HG03135 (cell line): ENCODE measurements around the gene CMTM8.
"Not testable (repeated sequence)": the region's sequence is repeated elsewhere in the genome, so short reads cannot be mapped to it uniquely, and the experiment has no call there.

Experiments used
- ATAC-seq: cut with Tn5 transposase; IDR thresholded peaks from one replicate; pipeline ENCODE4 v1.9.1; 2021; ENCODE audit warnings: mild to moderate bottlenecking, moderate library complexity; ENCODE audit not compliant: unreplicated experiment

Gene CMTM8, protein sequence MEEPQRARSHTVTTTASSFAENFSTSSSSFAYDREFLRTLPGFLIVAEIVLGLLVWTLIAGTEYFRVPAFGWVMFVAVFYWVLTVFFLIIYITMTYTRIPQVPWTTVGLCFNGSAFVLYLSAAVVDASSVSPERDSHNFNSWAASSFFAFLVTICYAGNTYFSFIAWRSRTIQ

GRCh38 chr3:32238453-32239306 lies at the start of gene CMTM8:
TSS of gene CMTM8 (plus strand) at chr3:32238680. CDS start at chr3:32238973, 293 bp downstream.
- peak; percentile 51 for ATAC-seq

GRCh38 chr3:32189693-32190092 lies 48.8 kb upstream of the CMTM8 start:
- no peak for ATAC-seq

DNA sequence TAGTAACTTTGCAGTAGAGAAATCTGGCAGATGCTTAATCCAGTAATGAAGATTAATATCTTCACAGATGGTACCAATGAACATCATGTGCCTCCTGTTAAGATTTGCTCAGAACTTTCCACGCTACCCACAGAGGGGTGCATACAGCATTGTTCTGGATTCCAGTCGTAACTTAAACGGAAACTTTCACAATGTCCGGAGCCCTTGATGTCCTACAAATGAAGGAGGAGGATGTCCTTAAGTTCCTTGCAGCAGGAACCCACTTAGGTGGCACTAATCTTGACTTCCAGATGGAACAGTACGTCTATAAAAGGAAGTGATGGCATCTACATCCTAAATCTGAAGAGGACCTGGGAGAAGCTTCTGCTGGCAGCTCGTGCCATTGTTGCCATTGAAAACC lies 47.9 kb upstream of the CMTM8 start:
- not testable (repeated sequence) for ATAC-seq

GRCh38 chr3:32193101-32193500 lies 45.4 kb upstream of the CMTM8 start:
- no peak for ATAC-seq

GRCh38 chr3:32194653-32195052 lies 43.8 kb upstream of the CMTM8 start:
- ATAC-seq: no peak

- ATAC-seq: no peak
Observed at GRCh38 chr3:32195995-32196540, 42.4 kb upstream of the CMTM8 start.

GRCh38 chr3:32197991-32198390 lies 40.5 kb upstream of the CMTM8 start:
- ATAC-seq: no peak

DNA sequence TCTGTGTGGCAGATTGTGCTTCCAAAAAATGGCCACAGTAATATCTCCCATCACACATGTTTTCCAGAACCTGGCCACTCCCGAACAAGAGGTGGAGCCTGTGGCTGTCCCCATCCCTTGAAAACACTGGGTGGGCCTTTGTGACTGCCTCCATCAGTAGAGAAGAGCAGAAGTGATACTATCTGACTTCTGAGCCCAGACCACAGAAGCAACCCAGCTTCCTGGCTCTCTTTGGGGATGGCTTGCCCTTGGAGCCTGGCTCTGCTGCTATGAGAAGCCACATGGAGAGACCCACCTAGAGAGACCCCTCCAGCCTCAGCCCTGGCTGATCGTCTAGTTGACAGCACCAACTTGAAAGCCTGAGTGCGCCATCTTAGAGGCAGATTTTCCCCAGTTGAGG lies 39.8 kb upstream of the CMTM8 start:
- no peak for ATAC-seq

GRCh38 chr3:32200490-32200889 lies 38.0 kb upstream of the CMTM8 start:
- no peak for ATAC-seq

DNA sequence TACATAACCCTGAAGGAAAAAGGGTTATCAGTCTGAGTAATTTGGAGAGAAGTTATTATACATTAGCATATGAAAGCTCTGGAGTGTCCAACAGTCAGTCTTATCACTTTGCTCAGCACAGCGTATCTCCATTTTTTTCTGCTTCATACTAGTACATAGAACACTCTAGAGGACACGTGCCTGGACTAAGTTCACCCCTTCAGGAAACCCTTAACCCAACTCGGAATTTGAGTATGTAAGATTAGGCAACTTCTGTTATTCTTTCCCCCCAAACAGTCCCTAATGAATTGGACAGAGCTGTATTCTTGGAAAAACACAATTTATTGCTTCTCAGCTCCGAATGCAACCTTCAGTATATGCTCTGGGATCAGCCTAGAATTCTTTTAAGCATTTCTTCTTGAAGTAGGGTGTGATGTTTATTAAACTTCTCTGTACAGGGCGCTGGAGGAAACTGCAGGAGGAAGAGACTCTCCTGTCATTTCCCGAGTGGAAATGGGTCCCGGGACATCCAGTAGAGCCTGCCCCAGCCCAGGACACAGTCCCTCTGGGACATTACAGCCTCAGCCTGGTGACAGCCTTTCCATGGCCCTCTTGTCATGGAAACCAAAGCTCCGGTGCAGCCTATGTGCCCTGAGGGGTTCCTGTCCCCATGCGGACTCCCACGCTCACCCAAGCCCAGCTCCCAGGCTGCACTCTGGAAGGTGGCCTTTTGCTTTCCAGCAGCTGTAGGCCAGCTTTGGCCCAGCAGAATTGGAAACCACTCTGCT lies 37.3 kb upstream of the CMTM8 start:
- no peak for ATAC-seq

GRCh38 chr3:32202496-32202895 lies 36.0 kb upstream of the CMTM8 start:
- ATAC-seq: no peak

DNA sequence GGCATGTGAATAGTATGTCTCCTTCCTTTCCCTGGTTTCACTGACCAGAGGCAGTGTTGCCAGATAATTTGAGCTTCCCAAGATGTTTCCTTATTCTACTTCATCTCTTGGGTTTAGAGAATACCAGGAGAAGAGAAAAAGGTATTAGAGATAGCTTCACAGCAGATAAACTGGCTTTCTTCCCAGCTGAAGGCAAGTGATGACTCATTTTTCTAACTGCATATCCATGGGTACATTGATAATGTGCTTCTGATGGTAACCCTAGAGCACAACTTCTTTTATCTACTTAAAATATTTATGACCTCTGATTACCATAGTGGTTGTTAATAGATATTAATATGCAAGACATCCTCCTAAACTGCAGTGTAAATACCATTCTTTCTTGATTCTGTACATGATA lies 34.6 kb upstream of the CMTM8 start:
- no peak for ATAC-seq

DNA sequence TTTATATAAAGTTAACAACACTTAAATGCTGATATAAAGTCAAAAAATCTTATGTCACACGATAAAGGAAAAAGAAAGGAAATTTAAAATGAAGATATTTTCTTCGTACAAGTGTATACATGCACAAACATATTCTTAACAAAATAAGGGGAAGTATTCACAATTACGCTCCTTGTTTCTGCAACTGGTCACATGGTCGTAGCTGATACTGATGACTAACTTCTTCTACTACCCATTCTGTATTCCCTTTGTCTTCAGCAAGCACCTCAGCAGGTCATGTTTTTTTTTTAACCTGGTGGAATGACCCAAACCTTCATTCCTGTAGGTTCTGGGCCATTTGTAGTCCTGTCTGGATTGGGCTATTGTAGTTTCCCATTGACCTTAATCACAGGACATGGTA lies 30.0 kb upstream of the CMTM8 start:
- no peak for ATAC-seq

GRCh38 chr3:32215185-32215584 lies 23.3 kb upstream of the CMTM8 start:
- no peak for ATAC-seq

DNA sequence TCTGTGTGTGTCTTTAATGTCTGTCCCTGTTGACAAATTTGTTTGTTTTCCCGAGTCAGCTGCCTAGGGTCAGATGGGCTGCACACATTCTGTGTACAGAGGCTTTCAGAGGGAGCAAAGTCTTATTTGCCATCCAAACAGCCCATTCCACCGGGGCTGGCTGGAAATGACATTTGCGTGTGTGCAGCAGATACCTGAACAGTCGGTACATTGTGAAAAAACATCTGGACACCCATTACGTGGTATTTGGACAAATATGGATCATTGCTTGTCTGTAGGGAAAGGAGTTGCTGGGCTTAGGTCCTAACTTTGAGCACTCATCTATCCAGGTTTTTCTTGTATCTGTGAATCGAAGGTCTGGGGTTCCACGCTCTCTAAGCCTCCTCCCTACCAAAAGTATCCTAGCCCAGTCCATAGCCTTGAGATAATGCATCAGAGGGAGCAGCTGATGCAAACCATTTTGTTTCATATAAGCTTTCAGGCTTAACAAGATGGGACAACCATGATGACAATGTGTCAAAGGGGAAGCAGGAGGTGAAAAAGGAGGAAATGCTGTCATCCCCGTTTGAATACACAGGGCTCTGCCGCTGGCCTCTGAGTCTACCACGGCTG lies 22.2 kb upstream of the CMTM8 start:
- ATAC-seq: no peak

- ATAC-seq: no peak
Observed at GRCh38 chr3:32217339-32217738, 21.1 kb upstream of the CMTM8 start.

DNA sequence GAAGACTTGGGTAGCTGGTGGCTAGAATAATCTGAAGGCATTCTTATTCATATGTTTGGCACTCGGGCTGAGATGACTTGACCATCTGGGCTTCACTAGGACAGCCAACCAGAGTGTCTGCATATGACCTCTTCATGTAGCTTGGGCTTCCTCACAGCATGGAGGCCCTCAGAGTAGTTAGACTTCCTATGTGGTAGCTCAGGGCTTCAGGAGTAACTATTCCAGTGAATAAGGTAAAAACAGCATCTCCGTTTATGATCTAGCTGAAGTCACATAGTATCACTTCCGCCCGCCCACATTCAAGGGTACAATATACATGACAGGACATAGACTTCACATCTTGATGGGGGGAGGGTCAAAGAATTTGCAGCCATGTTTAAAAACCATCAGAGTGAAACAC lies 18.9 kb upstream of the CMTM8 start:
- no peak for ATAC-seq

DNA sequence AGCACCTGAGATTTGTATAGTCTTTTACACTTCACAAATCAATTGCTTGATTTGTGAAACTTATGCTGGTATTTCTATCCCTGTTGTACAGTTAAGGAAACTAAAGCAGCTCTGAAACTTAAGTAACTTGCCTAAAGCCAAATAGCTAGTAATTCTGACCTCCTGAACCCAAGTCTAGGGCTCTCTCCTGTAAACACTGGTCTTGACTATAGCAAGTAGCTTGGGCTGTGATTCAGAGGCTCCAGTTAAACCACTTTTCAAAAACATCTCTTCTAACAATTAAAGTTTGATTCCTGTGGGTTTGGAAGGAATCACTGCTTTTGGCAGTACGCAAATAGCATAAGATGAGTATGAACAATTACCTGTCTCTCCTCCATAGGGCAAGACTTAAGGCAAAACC lies 18.5 kb upstream of the CMTM8 start:
- no peak for ATAC-seq

GRCh38 chr3:32222950-32223349 lies 15.5 kb upstream of the CMTM8 start:
- no peak for ATAC-seq

- ATAC-seq: no peak
Observed at GRCh38 chr3:32224016-32224516, 14.4 kb upstream of the CMTM8 start.
